Stromal cell of bone marrow (primary cell): ENCODE data around the gene CHRDL2.

Experiments
- DNase-seq: peaks from one replicate; pipeline ENCODE4 v3.0.0-alpha.2; 2012; ENCODE audit warnings: low read depth

Gene CHRDL2

GRCh38 chr11:74748211-74749126 is 17.2 kb upstream of the CHRDL2 start, which contains the start of gene RNF169:
Gene RNF169 (plus strand): TSS chr11:74748849. CDS start chr11:74748881, 32 bp downstream.
- DNase-seq: peak; percentile 94

GRCh38 chr11:74746868-74747267 is 15.6 kb upstream of the CHRDL2 start:
- no peak for DNase-seq

GRCh38 chr11:74744277-74744676 is 13.1 kb upstream of the CHRDL2 start:
- no peak for DNase-seq

GRCh38 chr11:74743640-74744039 is 12.4 kb upstream of the CHRDL2 start:
- DNase-seq: no peak

GRCh38 chr11:74742070-74742469 is 10.8 kb upstream of the CHRDL2 start:
- no peak for DNase-seq

- peak; percentile 52 for DNase-seq
Measured at GRCh38 chr11:74739546-74740270, 8.5 kb upstream of the CHRDL2 start.

- DNase-seq: no peak
Measured at GRCh38 chr11:74736031-74736430, 4.8 kb upstream of the CHRDL2 start.

- no peak for DNase-seq
Measured at GRCh38 chr11:74735365-74735928, 4.2 kb upstream of the CHRDL2 start.

- no peak for DNase-seq
Measured at GRCh38 chr11:74734559-74734925, 3.3 kb upstream of the CHRDL2 start.

- DNase-seq: no peak
Measured at GRCh38 chr11:74730571-74731260, 510 bp downstream of the CHRDL2 start.

GRCh38 chr11:74729397-74729796 is 1.8 kb downstream of the CHRDL2 start:
- DNase-seq: no peak

- peak; percentile 39 for DNase-seq
Measured at GRCh38 chr11:74726547-74727182, 4.6 kb downstream of the CHRDL2 start.

- no peak for DNase-seq
Measured at GRCh38 chr11:74725701-74726100, 5.5 kb downstream of the CHRDL2 start.

- no peak for DNase-seq
Measured at GRCh38 chr11:74723511-74723910, 7.7 kb downstream of the CHRDL2 start.

GRCh38 chr11:74721479-74721835 is 9.8 kb downstream of the CHRDL2 start:
- no peak for DNase-seq

- DNase-seq: no peak
Measured at GRCh38 chr11:74720596-74721478, 10.4 kb downstream of the CHRDL2 start.

- no peak for DNase-seq
Measured at GRCh38 chr11:74719011-74719410, 12.2 kb downstream of the CHRDL2 start.

GRCh38 chr11:74717221-74717969 is 13.8 kb downstream of the CHRDL2 start:
- no peak for DNase-seq

- no peak for DNase-seq
Measured at GRCh38 chr11:74714904-74715303, 16.3 kb downstream of the CHRDL2 start.

- DNase-seq: no peak
Measured at GRCh38 chr11:74713686-74714085, 17.5 kb downstream of the CHRDL2 start.
